SH-SY5Y (cell line): ENCODE measurements around the gene KLF13.

ENCODE experiments used
- GATA2 ChIP-seq: IDR thresholded peaks from 2 replicates; pipeline ENCODE4 v1.6.1; 2011; ENCODE audit warnings: mild to moderate bottlenecking, low read depth, low read length
- GATA3 ChIP-seq: IDR thresholded peaks from 2 replicates; pipeline ENCODE4 v1.6.1; 2011; ENCODE audit warnings: low read depth, mild to moderate bottlenecking, low read length, moderate library complexity

The KLF13 gene

GRCh38 chr15:31347067-31347975 is 20.7 kb downstream of the KLF13 start:
- TF ChIP-seq GATA3 (no peak), GATA2 (no peak)

- TF ChIP-seq GATA3 (no peak), GATA2 (no peak)
Measured at GRCh38 chr15:31347981-31348803, 21.6 kb downstream of the KLF13 start.

DNA sequence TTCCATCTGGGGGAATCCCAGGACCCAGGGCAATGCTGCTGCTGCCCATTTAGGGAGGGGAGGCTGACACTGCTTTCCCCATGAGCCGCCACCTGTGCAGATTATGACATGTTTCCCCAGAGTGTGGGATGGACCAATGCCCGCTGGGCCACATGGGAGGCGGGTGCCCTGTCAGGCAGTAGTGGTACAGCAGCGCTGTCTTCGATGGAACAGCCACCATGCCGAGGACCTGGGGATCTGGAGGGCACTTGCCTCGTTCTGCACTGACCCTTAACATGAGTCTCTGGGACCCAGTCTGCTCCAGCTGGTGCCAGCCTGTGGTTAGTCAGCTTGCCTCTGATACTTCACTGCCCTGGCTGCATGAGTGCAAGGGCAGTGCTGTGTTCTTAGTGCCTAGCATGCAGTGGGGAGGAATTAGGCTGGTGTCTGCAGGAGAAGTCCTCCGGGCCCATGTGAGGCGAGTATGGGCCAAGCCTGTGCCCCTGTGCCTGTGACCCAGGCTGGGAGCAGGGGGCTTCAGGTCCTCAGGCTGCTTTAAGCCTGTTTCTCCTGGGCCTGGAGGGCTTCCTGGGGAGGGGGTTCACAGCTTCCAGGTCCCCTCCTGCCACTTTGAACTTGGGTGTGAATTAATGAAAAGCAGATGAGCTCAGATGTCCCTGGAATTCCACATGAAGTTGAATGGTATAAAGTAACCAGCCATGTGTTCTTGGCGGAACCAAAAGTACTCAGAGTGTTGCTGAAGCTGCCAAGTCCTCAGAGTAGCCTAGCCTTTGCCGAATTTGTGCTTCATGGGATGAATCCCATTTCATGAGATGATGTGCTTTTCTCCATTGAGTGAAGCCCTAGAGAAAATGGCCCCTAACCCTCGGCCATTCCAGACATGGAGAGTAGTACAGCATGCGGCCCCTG is 22.9 kb downstream of the KLF13 start:
- no peak for TF ChIP-seq GATA2
- TF ChIP-seq GATA3: no peak

DNA sequence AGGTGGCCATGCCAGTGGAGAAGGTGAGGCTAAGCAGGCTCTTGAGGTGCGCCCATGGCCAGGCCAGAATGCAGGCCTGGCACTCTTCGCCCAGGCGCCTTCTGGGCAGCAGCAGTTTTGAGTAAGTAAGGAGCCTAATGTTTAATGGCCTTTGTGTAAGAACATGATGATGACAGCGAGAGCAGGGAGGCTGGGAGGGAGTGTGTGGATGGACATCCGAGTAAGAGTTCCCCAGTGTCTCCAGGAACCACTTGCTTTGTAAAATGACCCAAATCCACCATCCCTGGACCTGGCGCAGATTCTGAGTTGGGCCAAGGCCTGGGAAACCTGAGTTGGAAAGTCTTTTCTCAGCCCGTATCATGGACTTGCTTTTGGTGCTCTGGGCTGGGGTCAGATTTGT is 24.1 kb downstream of the KLF13 start:
- TF ChIP-seq GATA3 (no peak), GATA2 (no peak)

DNA sequence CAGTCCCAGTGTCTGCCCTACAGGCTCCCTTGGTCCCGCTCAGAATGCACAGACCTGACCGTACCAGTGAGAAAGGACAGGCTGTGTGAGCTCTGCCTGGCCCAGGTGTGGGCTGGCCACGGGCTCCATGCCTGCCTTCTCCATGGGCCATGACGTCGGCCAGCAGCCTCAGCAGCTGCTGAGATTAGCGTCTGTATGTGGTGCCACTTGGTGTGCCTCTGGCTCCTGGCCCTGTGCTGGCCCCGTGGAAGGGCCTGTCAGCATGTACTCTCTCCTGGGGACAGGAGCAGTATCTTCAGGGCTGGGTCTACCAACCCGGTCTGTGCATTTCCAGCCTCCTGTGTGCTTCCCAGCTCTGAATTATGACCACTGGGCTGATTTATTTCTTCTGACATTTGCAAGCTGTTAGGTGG is 25.7 kb downstream of the KLF13 start:
- TF ChIP-seq GATA2 (no peak), GATA3 (no peak)

DNA sequence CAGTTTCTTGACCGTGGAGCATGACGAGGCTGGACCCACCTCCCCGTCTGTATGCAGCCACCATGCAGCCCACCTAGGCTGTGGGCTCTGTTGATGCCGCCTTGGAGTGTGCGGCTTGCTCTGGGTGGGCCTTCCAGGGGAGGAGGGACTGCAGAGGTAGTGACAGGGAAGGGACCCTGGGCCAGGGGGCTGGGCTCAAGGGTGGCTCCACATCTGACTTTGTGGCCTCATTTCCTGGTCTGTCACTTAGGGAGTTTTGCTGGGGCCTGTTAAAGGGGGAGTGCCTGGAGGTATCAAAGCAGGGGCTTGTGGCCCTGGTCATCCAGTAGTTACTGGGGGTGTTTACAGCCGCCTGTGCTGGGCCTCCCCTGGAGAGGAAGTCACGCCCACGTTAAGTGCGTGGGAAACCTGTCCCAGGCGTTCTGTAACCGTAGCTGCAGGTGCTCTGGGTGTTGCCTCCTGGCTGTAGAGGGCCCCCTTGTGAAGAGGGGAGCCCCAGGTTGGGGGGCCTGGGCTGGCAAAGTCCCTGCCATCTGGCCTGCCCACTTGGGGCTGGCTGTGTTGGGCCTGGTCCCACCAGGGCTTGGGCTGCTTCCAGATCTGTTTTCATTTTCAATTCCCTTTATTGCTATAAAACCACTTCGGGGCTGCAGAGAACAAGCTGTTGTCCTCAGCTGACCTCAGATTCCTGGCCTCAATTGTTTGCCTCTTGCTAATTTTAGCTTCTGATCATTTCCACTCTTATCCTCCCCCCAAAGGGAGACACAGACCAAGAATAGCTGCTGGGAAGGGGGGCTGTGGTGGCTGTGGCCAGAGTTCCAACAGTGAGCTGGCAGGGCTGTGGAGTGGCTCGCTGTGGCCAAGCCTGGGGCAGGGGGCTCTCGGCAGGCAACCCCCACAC is 26.5 kb downstream of the KLF13 start:
- TF ChIP-seq GATA2 (no peak; the same call in 1 of the 2 replicates), GATA3 (no peak)

- no peak for TF ChIP-seq GATA3
Measured at GRCh38 chr15:31353931-31354330, 27.3 kb downstream of the KLF13 start.

DNA sequence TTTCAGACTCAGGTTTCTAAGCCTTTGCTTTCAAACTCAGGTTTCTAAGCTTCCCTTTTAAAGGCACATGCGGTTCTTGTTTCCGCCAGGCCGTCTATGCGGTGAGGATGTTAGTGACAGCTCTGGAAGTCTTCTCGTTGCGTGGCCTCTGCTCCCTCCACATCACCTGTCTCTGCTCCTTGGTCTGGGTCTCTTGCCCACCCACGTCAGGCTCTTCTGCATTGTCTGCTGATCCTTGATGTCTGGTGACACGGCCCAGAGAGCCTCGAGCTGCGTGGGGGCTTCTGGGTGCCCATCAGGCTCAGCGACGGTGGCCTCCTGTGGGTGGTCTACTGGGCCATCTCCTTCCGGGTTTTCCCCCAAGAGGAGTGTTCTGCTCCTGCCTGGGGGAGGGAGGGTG is 30.5 kb downstream of the KLF13 start:
- TF ChIP-seq GATA2 (no peak), GATA3 (no peak)

GRCh38 chr15:31358163-31358562 is 31.5 kb downstream of the KLF13 start:
- TF ChIP-seq GATA2 (no peak), GATA3 (no peak)

DNA sequence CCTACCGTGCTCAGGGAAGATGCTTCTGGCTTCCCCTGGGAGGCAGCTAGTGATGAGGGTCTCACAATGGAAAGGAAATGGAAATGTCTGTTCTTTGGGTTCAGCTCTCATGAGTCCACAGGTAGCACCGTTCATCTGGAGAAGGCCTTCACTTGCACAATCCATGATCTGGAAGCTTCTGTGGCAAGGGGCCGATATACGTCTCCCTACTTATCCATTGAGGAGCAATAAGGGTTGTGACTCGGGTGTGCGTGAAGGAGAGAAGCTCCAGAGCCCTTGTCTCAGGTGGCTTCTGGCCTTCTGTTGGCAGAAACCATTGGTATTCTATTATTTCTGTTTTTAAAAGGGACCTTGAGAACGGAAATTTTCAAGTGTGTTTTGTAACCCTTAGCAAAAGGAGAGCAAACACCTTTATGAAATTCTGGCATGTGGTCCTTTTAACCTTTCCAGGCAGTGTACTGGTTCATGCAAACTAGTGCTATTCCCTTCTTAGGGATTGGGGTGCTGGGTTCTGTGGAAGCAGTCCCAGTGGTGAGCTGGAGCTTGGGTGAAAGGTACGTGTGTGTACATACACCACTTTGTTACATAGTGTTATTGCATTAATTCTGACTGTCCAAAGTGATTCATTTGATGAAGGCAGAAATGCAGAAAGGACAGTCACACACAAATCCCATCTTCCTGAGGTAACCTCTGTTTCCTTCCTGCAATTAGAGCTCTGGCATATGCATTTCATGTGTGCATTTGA is 32.5 kb downstream of the KLF13 start:
- TF ChIP-seq GATA2 (no peak), GATA3 (no peak)

- TF ChIP-seq GATA3 (no peak), GATA2 (no peak)
Measured at GRCh38 chr15:31359702-31360111, 33.1 kb downstream of the KLF13 start.

DNA sequence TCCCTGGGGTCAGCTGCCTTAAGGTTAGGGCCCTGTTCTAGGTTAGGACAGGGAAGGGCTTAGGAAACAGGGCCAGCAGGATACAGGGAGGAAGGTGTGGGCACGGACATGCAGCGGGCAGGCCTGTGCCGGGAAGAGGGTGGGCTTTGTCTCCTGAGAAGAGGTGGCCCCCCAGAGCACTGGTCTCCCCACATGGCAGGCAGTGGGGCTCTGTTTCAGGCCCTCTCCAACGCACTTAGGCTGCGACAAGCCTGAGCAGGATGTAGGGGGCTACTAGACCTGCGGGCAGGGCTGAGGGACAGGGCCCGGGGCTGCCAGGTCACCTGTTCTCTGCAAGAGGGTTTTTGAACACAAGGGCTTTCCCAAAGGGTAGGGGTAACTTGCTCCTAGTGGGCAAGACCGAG is 33.5 kb downstream of the KLF13 start:
- TF ChIP-seq GATA3 (no peak), GATA2 (no peak)
